Measurements from ENCODE around the gene AFMID.
"Not testable (repeated sequence)": the region's sequence is repeated elsewhere in the genome, so short reads cannot be mapped to it uniquely, and the experiment has no call there.

Gene AFMID

DNA sequence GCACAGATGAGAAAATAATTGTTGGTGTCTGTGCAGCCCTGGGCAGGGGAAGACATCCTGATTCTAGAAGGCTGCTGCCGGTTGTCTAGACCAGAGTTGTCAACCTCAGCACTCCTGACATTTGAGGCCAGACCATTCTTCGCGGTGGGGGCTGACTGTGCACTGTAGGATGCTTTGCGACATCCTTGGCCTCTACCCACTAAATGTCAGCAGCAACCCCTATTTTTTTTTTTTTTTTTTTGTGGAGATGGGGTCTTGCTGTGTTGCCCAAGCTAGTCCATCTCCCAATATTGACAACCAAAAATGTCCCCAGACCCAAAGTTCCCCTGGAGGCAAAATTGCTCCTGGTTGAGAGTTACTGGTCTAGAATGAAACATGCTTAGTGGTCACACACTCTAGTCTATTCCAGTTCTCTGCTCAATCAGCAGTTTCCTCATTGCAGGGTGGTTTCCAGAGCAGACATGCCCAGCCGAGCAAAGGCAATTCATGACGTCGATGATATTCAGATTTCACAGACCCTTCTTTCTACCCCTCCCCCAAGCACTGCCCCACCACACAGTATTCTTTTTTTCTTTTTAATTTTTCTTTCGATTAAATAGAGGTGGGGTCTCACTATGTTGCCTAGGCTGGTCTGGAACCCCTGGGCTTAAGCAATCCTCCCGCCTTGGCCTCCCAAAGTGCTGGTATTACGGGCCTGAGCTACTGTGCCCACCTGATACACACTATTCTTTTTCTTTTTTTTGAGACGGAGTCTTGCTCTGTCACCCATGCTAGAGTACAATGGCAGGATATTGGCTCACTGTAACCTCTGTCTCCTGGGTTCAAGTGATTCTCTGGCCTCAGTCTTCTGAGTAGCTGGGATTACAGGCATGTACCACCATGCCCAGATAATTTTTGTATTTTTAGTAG, 32.0 kb upstream of the AFMID start:
- no peak for DNase-seq

DNA sequence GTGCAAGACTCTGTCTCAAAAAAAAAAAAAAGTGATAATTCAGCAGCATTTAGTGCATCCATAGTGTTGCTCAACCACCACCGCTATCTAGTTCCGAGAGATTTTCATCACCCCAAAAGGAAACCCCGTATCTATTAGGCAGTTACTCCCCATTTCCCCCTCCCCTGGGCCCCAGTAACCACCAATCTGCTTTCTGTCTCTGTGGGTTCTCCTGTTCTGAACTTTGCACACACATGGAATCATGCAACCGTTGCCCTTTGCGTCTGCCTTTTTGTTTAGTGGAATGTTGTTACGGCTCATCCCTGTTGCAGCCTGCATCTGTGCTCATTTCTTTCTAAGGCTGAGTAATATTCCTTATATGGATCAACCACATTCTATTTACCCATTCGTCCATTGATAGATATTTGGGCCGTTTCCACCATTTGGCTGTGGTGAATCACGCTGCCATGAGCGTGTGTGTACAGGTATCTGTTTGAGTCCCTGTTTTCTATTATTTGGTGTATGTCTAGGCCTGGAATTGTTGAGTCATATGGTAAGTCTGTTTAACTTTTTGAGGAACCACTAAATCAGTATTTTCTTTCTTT, 27.5 kb upstream of the AFMID start:
- no peak for DNase-seq

- DNase-seq, result no peak
These were observed 23.0 kb upstream of the AFMID start for GRCh38 chr17:78163881-78164747.

GRCh38 chr17:78164748-78165607, 22.2 kb upstream of the AFMID start:
- DNase-seq, result no peak

- DNase-seq, result no peak
These were observed 20.7 kb upstream of the AFMID start for GRCh38 chr17:78166416-78166815.

- peak; percentile 87 for DNase-seq
These were observed 18.8 kb upstream of the AFMID start, which contains the start of gene SYNGR2 for GRCh38 chr17:78168242-78168902. Gene SYNGR2, plus strand, starts transcription at chr17:78168581. Its CDS starts 36 bp downstream, at chr17:78168617.

- peak; percentile 36 for DNase-seq
These were observed 18.0 kb upstream of the AFMID start for GRCh38 chr17:78168903-78169793.

GRCh38 chr17:78170692-78171590, 16.2 kb upstream of the AFMID start:
- DNase-seq, result no peak

DNA sequence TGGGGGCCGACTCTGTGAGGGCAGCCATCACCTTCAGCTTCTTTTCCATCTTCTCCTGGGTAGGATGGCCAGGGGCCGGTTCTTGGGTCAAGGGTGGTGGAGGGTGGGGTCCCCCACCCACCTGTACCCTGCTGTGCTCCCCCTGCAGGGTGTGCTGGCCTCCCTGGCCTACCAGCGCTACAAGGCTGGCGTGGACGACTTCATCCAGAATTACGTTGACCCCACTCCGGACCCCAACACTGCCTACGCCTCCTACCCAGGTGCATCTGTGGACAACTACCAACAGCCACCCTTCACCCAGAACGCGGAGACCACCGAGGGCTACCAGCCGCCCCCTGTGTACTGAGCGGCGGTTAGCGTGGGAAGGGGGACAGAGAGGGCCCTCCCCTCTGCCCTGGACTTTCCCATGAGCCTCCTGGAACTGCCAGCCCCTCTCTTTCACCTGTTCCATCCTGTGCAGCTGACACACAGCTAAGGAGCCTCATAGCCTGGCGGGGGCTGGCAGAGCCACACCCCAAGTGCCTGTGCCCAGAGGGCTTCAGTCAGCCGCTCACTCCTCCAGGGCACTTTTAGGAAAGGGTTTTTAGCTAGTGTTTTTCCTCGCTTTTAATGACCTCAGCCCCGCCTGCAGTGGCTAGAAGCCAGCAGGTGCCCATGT, 15.4 kb upstream of the AFMID start:
- DNase-seq, result not testable (repeated sequence)

DNA sequence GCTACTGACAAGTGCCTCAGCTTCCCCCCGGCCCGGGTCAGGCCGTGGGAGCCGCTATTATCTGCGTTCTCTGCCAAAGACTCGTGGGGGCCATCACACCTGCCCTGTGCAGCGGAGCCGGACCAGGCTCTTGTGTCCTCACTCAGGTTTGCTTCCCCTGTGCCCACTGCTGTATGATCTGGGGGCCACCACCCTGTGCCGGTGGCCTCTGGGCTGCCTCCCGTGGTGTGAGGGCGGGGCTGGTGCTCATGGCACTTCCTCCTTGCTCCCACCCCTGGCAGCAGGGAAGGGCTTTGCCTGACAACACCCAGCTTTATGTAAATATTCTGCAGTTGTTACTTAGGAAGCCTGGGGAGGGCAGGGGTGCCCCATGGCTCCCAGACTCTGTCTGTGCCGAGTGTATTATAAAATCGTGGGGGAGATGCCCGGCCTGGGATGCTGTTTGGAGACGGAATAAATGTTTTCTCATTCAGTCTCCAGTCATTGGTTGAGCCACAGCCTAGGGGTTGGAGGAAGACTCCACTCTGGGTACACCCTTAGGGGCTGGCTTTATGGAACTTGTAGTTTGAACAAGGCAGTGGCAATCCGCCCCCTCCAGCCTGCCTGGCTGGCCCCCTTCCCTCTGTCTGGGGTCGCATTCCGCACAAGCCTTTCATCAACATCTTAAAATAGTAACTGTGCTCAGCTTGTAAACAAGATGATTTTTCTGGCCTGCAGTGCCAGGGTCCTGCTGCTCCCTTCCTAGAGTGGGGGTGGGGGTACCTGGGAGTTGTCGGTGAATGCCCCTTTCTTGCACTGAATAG, 14.7 kb upstream of the AFMID start:
- no peak for DNase-seq

GRCh38 chr17:78173097-78173715, 14.0 kb upstream of the AFMID start:
- no peak for DNase-seq

- no peak for DNase-seq
These were observed 12.8 kb upstream of the AFMID start for GRCh38 chr17:78174346-78174869.

GRCh38 chr17:78174870-78175642, 12.1 kb upstream of the AFMID start:
- DNase-seq, result no peak

DNA sequence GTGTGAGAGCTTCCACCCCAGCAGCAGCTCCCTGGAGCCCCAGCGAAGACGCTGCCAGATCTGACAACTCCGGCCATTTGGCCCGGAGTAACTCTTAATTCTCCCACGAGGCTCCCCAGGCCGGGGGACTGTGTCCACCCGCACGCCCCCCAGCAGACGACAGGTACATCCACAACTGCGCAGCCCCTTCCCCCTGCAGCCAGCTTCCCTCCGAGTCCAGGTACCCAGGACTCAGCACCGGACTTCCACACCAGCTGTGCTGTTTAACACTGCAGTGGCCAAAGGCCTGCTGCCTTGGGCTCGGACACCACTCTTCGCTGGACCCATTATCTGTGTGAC, 11.6 kb upstream of the AFMID start:
- no peak for DNase-seq

GRCh38 chr17:78176548-78177025, 10.6 kb upstream of the AFMID start:
- DNase-seq, result peak; percentile 75

GRCh38 chr17:78179372-78179771, 7.8 kb upstream of the AFMID start:
- DNase-seq, result no peak

GRCh38 chr17:78180083-78180482, 7.1 kb upstream of the AFMID start:
- no peak for DNase-seq
